SJSA1 (cell line): Measurements from ENCODE around the gene LCE4A. TPM values are rescaled to one million over a fixed set of nuclear protein-coding genes. Genes with fewer than 3 reads are reported as not detected.
"Not testable (repeated sequence)": the region's sequence is repeated elsewhere in the genome, so short reads cannot be mapped to it uniquely, and the experiment has no call there.

Experiments used
- DNase-seq, 2 experiments: peaks; one replicate each; pipeline ENCODE4 v3.0.0-alpha.2; 2015 to 2020; ENCODE audit warnings: low spot score in 2 of 2, low read depth in 1 of 2
- H3K27ac ChIP-seq: fragments of 250-450 bp; sonication (Bioruptor Pico); 2 replicates; pipeline ENCODE4 v1.5.1; 2020; ENCODE audit warnings: mild to moderate bottlenecking, moderate library complexity
- H3K27me3 ChIP-seq: fragments of 250-450 bp; sonication (Bioruptor Pico); replicated peaks from 2 replicates; pipeline ENCODE4 v1.5.1; 2020; ENCODE audit warnings: mild to moderate bottlenecking, moderate library complexity
- H3K36me3 ChIP-seq: fragments of 250-450 bp; sonication (Bioruptor Pico); 2 replicates; pipeline ENCODE4 v1.5.1; 2020; ENCODE audit warnings: mild to moderate bottlenecking
- H3K4me1 ChIP-seq: fragments of 250-450 bp; sonication (Bioruptor Pico); replicated peaks from 2 replicates; pipeline ENCODE4 v1.6.1; 2021; ENCODE audit warnings: mild to moderate bottlenecking
- H3K4me3 ChIP-seq: fragments of 250-450 bp; sonication (Bioruptor Pico); 2 replicates; pipeline ENCODE4 v1.5.1; 2020; ENCODE audit warnings: mild to moderate bottlenecking
- H3K9me3 ChIP-seq: fragments of 250-450 bp; sonication (Bioruptor Pico); replicated peaks from 2 replicates; pipeline ENCODE4 v1.5.1; 2020; ENCODE audit warnings: mild to moderate bottlenecking
- total RNA-seq: library from RNA; depleted of rRNA; stranded (reverse); fragments of >200 nt; shearing (Covaris generic); gene quantifications from 2 replicates; pipeline ENCODE4 v1.2.3, GENCODE V29; 2014; rRNA removed

LCE4A gene, protein sequence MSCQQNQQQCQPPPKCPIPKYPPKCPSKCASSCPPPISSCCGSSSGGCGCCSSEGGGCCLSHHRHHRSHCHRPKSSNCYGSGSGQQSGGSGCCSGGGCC
- total RNA-seq: not detected in 2 replicates

GRCh38 chr1:152707860-152708259 is at the start of gene LCE4A:
TSS of gene LCE4A (plus strand) at chr1:152708160. CDS start at chr1:152709076, 916 bp downstream.
- Histone ChIP-seq H3K27me3 (peaks cover 4% of the 10 kb centered on the region; the same call in 1 of the 2 replicates), H3K4me1 (no peaks in the 10 kb centered on the region), H3K9me3 (no peaks in the 10 kb centered on the region), H3K4me3 (no peak within 1 kb of the TSS), H3K27ac (no peak within 1 kb of the TSS), H3K36me3 (no peaks in the 10 kb centered on the region)
- no peak for DNase-seq

- DNase-seq: no peak
These were observed 49.3 kb upstream of the LCE4A start for GRCh38 chr1:152658649-152659048.

GRCh38 chr1:152663098-152663497 is 44.9 kb upstream of the LCE4A start, which contains the start of gene LCE2D:
TSS of gene LCE2D (plus strand) at chr1:152663380. CDS start at chr1:152664106, 726 bp downstream.
- no peak within 1 kb of the TSS for H3K27ac ChIP-seq
- no peaks in the 10 kb centered on the region for H3K27me3 ChIP-seq
- H3K36me3 ChIP-seq: no peaks in the 10 kb centered on the region
- no peaks in the 10 kb centered on the region for H3K9me3 ChIP-seq
- H3K4me3 ChIP-seq: no peak within 1 kb of the TSS
- DNase-seq: no peak
- no peaks in the 10 kb centered on the region for H3K4me1 ChIP-seq

More at GRCh38 chr1:152658649-152659048, 49.3 kb upstream of the LCE4A start:
- Histone ChIP-seq H3K27me3 (0 out of 2 replicates have a peak, but pooled peaks cover 5% of the 10 kb centered on the region), H3K9me3 (no peaks in the 10 kb centered on the region), H3K27ac (no peak overlapping the region), H3K36me3 (no peaks in the 10 kb centered on the region), H3K4me1 (no peaks in the 10 kb centered on the region), H3K4me3 (no peak overlapping the region)

DNA sequence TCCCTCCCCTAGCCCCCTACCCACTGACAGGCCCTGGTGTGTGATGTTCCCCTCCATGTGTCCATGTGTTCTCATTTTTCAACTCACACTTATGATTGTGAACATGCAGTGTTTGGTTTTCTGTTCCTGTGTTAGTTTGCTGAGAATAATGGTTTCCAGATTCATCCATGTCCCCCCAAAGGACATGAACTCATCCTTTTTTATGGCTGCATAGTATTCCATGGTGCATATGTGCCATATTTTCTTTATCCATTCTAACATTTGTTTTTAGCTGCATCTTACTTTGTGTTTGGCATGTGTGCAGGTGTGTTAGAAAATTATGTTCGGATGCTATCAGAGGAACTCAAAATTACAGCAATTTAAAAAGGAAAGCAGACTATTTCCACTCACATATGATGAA is 41.8 kb upstream of the LCE4A start:
- not testable (repeated sequence) for H3K36me3 ChIP-seq, DNase-seq, H3K27ac ChIP-seq, H3K4me3 ChIP-seq, H3K9me3 ChIP-seq, H3K4me1 ChIP-seq, H3K27me3 ChIP-seq

- H3K4me3 ChIP-seq: no peak overlapping the region
- H3K36me3 ChIP-seq: no peaks in the 10 kb centered on the region
- no peak overlapping the region for H3K27ac ChIP-seq
- no peaks in the 10 kb centered on the region; the same call in 1 of the 2 replicates for H3K27me3 ChIP-seq
- no peak for DNase-seq
- no peaks in the 10 kb centered on the region for H3K4me1 ChIP-seq
- H3K9me3 ChIP-seq: no peaks in the 10 kb centered on the region
These were observed 40.3 kb upstream of the LCE4A start for GRCh38 chr1:152667648-152668047.

GRCh38 chr1:152673016-152673415 is 34.9 kb upstream of the LCE4A start:
- H3K4me1 ChIP-seq: no peaks in the 10 kb centered on the region
- H3K36me3 ChIP-seq: no peaks in the 10 kb centered on the region
- no peaks in the 10 kb centered on the region for H3K9me3 ChIP-seq
- DNase-seq: no peak
- H3K27me3 ChIP-seq: peaks cover 6% of the 10 kb centered on the region; the same call in 1 of the 2 replicates
- no peak overlapping the region for H3K27ac ChIP-seq
- no peak overlapping the region for H3K4me3 ChIP-seq

GRCh38 chr1:152674983-152675382 is 33.0 kb upstream of the LCE4A start, which contains the start of gene LCE2C:
TSS of gene LCE2C (plus strand) at chr1:152675279. CDS start at chr1:152676016, 737 bp downstream.
- H3K4me3 ChIP-seq, H3K9me3 ChIP-seq, DNase-seq, H3K4me1 ChIP-seq, H3K27ac ChIP-seq, H3K36me3 ChIP-seq: not testable (repeated sequence)
- peaks cover 12% of the 10 kb centered on the region; the same call in 1 of the 2 replicates for H3K27me3 ChIP-seq

DNA sequence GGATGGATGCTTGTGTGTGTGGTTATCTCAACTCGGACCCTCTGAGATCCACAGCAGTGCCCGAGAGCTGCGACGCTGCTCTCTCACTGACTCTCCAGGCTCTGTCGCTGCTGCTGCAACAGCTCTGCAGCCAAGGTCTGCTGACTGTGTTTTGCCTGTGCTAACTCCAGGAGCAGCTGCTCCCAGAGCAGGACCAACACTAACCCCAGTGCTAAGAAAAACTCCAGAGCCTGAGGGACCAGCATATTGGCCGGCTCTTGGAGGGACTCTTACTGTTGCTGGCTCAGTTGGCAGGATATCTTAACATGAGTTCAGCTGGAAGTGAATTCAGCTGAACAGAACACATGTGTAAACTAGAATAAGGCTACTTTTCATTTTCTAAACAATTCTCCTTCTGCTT is 28.5 kb upstream of the LCE4A start:
- DNase-seq: no peak
- no peak overlapping the region for H3K4me3 ChIP-seq
- H3K27me3 ChIP-seq: peaks cover 21% of the 10 kb centered on the region
- no peak overlapping the region for H3K27ac ChIP-seq
- no peaks in the 10 kb centered on the region for H3K36me3 ChIP-seq
- no peaks in the 10 kb centered on the region for H3K9me3 ChIP-seq
- H3K4me1 ChIP-seq: no peaks in the 10 kb centered on the region

GRCh38 chr1:152681616-152682015 is 26.3 kb upstream of the LCE4A start:
- Histone ChIP-seq H3K36me3 (no peaks in the 10 kb centered on the region), H3K27me3 (peaks cover 21% of the 10 kb centered on the region), H3K4me3 (no peak overlapping the region), H3K4me1 (no peaks in the 10 kb centered on the region), H3K27ac (no peak overlapping the region), H3K9me3 (no peaks in the 10 kb centered on the region)
- DNase-seq: no peak

GRCh38 chr1:152683846-152684245 is 24.1 kb upstream of the LCE4A start:
- no peaks in the 10 kb centered on the region for H3K4me1 ChIP-seq
- no peaks in the 10 kb centered on the region for H3K9me3 ChIP-seq
- peaks cover 9% of the 10 kb centered on the region for H3K27me3 ChIP-seq
- H3K36me3 ChIP-seq: no peaks in the 10 kb centered on the region
- no peak for DNase-seq
- H3K4me3 ChIP-seq: no peak overlapping the region
- H3K27ac ChIP-seq: no peak overlapping the region

- not testable (repeated sequence) for DNase-seq, H3K36me3 ChIP-seq, H3K9me3 ChIP-seq, H3K4me1 ChIP-seq, H3K27me3 ChIP-seq, H3K27ac ChIP-seq, H3K4me3 ChIP-seq
These were observed 22.1 kb upstream of the LCE4A start, which contains the start of gene LCE2B for GRCh38 chr1:152685823-152686222. TSS of gene LCE2B (plus strand) at chr1:152686123. CDS start at chr1:152686844, 721 bp downstream.

DNA sequence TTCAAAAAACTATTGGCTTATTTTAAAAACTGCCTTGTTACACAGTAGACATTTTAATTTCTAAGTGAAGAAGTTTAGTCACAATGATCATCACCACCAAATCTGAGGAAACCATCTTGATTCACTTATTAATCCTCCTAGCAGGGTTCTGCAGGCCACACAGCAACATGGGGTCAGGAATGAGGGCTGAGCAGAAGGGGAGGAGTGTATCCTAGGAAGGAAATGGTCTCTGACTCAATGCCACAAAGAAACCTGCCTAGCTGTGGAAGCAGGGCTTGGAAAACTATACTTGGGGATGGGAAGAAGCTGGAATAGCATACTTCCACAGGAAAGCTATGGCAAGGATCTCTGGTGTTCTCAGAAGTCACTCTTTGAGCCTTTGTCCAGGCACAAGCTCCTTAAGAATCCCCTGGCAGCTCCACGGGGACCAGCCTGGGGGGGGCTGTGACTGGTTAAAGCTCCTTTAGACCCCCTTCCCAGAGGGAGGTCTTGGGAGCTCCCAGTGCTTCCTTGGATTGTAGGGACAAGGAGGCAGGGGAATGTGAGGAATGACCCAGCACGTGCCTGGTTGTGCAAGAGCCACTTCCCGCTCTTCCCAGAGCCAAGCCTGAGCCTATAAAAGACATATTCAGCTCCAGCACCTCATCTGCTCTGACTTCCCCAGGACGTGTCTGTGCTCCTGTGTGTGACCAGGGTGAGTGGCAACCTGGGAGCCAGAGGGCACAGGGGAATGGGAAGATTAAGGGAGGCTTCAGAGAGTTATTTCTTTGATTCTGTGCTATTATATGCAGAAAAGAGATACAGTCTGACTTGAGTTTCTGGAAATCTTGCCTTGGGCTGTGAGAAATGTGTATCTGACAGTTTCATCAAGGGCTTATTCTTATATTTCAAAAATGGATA is 10.0 kb upstream of the LCE4A start, which contains the start of gene LCE2A:
LCE2A (plus strand) TSS at position 645 of the 900 bp plus-strand sequence. CDS start 557 bp downstream, outside the sequence.
- H3K4me3 ChIP-seq: no peak within 1 kb of the TSS
- H3K27ac ChIP-seq: no peak within 1 kb of the TSS
- DNase-seq: no peak
- no peaks in the 10 kb centered on the region for H3K4me1 ChIP-seq
- H3K27me3 ChIP-seq: no peaks in the 10 kb centered on the region
- H3K9me3 ChIP-seq: no peaks in the 10 kb centered on the region
- no peaks in the 10 kb centered on the region for H3K36me3 ChIP-seq

DNA sequence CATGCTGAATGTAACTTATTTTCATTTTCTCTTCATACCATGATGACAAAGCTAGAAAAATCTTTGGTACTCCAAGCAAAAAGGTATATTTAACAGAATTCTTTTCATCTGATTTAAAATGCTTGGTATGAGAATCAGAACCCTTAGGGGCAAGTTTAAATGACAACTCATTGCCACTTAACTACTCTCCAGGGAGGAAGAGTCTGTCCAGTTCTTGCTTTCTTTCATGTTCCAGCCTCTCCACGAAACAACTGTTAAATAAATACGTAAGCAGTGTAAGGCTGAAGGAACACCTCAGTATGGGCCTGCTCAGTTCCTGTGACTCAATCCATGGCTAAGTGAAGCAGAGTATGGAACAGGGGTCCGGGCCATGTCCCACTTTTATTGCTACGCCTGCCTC is 8.2 kb upstream of the LCE4A start:
- Histone ChIP-seq H3K27ac (no peak overlapping the region), H3K4me1 (no peaks in the 10 kb centered on the region), H3K36me3 (no peaks in the 10 kb centered on the region), H3K4me3 (no peak overlapping the region), H3K9me3 (no peaks in the 10 kb centered on the region), H3K27me3 (no peaks in the 10 kb centered on the region)
- no peak for DNase-seq

DNA sequence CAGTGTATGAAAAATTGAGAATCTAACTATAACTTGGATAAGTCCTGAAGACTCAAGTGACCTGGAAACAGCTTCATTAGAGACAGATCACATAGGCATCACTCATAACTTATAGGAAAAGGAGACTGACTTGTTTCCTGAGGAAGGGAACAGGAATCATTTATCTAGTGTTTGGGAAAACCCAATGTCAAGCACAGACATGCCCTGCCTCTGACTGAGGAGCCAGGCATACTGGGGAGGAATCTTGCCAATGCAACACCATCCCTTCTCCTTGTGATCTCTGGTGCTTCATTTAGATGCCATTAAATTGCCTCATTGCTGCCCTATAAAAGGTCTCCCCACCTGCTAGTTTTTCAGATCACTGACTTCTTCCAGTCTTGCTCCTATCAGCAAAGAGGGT is 10.3 kb downstream of the LCE4A start:
- Histone ChIP-seq H3K36me3 (no peaks in the 10 kb centered on the region), H3K4me3 (no peak overlapping the region), H3K27ac (no peak overlapping the region), H3K4me1 (no peaks in the 10 kb centered on the region), H3K9me3 (no peaks in the 10 kb centered on the region; the same call in 1 of the 2 replicates), H3K27me3 (no peaks in the 10 kb centered on the region)
- DNase-seq: no peak
